ENCODE measurements around the gene BTG2.
"Not testable (repeated sequence)": the region's sequence is repeated elsewhere in the genome, so short reads cannot be mapped to it uniquely, and the experiment has no call there.

BTG2 gene, protein sequence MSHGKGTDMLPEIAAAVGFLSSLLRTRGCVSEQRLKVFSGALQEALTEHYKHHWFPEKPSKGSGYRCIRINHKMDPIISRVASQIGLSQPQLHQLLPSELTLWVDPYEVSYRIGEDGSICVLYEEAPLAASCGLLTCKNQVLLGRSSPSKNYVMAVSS

DNA sequence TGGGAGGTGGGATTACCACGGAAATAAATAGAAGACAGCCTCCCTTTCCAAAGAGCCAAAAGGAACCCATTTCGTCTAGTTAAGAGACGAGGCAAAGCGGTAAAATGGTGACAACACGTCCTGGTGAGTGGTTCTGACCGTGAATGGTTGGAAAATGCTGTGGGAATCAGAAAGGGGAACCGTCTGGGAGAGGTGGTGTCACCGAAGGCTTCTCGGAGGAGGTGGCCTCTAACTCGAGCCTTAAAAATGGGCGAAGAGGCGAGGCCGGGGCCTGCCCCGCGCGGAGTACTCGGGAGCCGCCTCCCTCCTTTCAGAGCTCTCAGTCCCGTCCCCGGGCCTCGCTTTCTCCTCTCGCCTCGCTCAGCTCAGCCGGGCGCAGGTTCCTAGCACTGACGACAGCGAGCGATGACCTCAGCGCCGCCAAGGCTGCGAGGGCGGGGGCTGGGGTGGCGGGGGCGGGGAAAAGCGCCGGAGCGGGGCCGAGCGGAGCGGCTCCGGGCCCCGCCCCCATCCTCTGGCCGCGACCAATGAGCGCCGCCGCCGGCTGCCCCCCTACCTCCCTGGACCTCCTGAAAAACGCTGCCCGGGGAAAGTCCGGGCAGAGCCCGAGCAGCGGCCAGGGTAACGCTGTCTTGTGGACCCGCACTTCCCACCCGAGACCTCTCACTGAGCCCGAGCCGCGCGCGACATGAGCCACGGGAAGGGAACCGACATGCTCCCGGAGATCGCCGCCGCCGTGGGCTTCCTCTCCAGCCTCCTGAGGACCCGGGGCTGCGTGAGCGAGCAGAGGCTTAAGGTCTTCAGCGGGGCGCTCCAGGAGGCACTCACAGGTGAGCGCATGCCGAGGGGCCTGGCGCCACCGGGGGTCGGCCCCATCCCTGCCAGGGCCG is at the start of gene BTG2:
Gene BTG2 (plus strand): TSS at position 601 of the 890 bp plus-strand sequence. CDS start 88 bp downstream, at position 689.
- peak; percentile 90 for DNase-seq

DNA sequence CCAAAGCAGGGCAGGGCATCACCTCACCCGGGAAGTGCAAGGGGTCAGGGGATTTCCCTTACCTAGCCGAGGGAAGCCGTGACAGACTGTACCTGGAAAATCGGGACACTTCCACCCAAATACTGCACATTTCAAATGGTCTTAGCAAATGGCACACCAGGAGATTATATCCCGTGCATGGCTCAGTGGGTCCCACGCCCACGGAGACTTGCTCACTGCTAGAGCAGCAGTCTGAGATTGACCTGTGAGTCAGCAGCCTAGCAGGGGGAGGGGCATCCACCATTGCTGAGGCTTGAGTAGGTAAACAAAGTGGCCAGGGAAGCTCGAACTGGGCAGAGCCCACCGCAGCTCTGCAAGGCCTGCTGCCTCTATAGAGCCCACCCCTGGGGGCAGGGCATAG is 48.7 kb upstream of the BTG2 start:
- not testable (repeated sequence) for DNase-seq

DNA sequence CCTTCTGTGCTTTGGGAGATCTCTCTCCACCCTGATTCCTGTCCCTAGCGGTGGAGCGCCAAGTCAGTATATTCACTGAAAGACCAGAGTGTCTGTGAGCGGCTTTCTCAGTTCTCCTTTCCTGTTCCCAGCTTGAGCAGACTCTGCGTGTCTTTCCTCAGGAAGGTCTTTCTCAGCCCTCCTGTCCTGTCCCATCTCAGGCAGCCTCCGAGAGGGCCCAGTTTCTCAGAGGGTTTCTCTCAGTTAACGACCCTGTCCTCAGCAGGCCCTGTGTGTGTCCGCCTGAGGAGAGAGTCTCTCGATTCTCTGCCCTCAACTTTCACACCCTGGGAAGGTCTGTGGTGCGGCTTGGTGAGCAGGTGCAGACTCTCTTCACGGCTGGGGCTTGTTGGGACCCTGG is 41.8 kb upstream of the BTG2 start:
- no peak for DNase-seq

DNA sequence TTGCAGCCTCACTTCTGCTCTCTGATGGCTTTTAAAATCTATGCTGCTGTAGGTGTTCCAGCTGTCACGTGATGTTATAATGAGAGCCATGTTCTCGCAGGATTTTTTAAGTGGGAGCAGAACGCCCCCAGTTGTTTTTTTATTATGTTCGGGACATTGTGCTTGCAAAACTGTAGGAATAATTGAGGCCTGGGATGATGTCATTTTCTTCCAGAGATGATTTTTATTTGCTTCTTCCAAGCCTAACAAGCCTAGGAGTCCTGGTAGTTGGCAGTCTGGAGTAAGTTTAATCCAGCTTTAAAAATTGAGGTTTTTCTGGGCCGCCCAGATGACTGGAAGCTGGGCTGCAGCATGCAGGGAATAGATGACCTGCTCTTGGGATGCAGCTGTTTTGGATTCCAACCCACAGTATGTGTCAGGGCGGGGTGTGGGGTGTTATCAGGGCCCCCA is 41.2 kb upstream of the BTG2 start:
- DNase-seq = no peak

DNA sequence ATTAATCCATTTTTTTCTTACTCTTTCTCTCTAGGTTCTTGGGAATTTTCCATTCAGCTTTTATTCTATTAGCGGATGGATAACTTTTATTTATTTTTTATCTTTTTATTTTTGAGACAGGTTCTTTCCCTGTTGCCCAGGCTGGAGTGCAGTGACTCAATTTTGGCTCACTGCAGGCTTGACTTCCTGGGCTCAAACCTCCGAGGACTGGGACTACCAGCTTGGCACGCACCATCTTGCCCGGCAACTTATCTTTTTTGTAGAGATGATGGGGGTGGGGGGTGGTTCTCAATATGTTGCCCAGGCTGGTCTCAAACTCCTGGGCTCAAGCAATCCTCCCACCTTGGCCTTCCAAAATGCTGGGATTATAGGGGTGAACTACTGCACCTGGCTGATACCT is 39.8 kb upstream of the BTG2 start:
- no peak for DNase-seq

DNA sequence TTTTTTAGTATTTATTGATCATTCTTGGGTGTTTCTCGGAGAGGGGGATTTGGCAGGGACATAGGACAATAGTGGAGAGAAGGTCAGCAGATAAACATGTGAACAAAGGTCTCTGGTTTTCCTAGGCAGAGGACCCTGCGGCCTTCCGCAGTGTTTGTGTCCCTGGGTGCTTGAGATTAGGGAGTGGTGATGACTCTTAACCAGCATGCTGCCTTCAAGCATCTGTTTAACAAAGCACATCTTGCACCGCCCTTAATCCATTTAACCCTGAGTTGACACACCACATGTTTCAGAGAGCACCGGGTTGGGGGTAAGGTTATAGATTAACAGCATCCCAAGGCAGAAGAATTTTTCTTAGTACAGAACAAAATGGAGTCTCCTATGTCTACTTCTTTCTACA is 39.2 kb upstream of the BTG2 start:
- not testable (repeated sequence) for DNase-seq

DNA sequence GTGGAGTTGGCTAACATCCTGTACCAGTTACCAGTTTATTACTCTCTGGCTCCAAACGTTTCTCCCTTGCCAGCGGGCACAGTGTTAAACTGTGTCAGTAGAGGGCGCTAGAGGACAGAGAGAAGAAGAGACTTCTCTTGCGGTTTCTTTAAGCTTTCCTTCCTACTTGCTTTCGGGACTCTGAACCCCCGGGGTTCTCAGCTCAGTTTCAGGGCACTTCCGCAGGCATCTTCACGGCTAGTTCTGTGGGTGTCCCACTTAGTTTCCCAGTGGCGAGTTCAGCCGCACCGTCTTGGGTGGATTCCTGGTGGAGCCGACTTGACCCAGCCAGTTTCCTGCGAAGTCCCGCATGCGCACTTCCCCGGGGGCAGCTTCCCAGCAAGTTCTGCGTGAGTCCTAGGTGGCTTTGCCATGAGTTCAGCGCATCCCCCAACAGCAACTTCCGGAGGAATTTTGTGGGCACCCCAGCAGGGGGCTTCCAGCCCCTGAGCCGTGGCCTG is 37.9 kb upstream of the BTG2 start:
- DNase-seq = peak; percentile 85

DNA sequence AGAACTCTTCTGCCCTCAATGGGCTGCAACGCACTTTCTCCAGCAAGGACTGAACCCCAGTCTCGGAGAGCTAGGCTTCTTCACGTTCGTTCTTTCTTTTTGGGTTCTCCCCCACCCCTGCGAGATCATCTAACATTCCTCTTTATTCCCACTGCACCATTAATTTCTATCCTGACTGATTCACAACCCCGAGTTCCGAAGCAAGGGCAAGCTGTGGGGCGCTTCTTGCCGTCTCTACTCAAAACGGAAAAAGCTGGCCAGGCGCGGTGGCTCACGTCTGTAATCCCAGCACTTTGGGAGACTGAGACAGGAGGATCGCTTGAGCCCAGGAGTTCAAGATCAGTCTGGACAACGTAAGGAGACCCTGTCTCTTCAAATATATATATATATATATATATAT is 37.4 kb upstream of the BTG2 start:
- DNase-seq = no peak

DNA sequence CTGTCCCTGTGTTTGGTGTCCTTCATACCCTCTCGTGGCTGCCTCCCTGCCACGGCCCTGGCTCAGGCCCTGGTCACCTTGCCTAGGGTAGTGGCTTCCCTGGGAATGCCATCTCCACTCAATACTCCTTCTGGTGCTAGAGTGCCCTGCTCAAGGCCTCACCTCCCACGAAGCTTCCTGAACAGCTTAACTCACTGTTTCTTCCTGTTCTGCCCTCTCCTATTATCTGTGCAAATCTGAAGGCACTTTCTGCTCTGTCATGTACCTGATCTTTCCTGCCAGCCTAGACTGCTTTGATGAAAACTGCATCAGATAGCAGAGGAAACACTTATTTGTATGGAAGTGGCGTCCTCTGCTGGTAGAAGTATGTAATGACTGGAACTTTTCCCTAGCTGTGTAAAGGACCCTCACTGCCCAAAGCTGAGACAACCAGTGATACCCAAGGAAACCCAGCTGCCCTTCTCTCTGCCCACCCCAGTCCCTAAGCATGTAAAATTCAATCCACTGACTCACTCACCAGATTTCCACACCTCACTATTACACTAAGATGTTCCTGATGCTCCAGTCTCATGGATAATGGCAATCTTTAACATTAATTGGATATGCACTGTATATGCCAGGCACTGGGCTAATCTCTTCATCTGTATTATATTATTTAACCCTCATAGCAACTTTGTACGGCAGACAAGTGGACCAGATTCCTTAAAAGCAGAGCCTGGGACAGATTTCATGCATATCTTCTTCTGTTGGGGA is 36.2 kb upstream of the BTG2 start:
- DNase-seq = peak; percentile 57

DNA sequence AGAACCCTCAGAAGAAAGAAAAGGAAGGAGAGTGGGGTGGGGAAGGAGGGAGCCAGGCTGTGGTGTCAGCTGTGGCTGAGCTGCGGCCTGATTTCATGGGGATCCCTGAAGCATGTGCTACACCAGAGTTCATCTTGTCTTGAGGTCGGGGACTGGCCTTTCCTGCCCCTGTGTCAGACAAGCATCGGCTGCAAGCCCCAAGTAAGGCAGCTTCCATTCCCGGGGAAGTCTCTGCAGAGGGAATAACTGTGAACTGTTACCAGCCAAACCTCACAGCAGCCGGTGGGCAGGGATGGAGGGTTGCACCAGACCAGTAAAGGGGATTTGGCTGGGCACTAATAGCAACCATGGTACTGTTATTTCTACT is 35.7 kb upstream of the BTG2 start:
- DNase-seq = no peak

DNA sequence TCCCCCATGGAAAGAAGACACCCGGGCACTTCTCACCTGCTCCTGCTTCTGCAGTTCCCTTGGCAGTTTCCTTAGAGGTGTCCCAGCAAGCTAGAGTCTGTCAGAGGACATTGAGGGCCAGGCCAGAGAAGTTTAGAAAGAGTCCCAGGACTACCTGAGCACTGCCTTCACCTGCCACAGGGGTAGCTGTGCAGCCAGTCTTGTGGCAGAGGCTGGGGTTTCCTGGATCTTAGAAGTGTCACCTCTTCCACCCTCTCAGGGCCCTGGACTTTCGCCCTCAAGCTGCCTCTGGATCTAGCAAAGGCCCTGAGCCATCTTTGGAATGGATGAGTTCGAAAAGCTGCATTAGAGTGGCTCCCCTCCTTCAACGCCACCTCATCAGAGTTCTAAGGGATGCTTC is 34.9 kb upstream of the BTG2 start:
- no peak for DNase-seq

DNA sequence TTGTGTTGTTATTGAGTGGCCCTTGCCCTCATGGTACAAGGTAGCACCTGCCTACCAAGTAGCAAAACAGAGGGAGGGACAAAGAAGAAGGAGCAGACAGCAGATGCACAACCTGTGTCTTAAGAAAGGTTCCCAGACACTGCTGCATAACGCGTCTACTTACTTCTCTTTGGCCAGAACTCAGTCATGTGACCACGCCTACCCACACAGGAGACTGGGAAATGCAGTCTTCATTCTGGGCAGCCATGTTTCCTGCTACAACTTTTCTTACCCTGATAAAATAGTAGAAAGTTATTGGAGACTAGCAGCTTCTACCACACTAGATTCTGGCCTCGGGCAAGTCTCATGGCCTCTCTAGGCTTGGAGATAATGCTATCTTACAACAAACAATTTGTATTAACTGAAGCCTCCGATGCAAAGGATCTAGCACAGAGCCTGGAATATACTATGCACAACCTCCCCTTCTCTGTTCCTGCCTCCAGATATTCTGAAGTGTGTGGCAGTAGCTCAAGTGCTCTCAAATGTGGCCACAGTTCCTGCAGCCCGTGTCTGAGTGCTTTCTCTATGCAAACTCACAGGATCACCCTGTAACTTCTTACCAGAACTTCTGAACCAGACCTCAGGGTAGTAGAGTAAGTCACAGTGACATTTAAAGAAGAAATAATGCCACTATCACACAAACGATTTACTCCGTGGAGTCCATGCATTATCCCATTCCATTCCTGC is 34.1 kb upstream of the BTG2 start:
- DNase-seq = no peak

DNA sequence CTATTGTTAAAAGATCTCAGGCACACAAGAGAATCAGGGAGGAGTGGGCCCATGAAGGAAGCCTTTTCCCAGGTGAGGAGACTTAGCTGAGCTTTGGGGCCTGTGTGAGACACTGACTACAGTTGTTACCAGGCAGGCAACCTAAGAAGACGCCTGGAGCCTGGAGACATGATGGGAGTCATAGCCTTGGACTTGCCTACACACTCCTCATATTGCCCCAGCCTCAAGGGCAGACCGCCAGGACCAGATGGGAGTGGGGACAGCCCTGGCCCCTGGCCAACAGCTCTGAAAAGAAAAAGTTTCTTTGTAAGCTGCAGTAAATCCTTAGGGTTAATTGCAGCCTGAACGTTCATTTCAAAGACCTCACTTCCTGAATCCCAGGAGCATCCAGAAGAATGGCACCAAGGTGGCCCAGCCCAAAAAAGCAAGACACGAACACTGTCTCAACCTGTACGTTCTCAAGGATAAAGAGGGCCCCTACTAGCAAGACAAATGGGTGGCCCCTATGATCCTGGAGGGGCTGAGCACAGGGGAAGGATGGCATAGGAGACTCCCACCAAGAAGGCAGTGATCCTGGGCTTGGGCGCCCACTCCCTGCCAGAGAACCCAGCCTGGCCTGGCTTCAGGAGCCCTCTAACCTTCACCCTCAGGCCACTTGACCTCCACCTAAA is 33.2 kb upstream of the BTG2 start:
- no peak for DNase-seq

DNA sequence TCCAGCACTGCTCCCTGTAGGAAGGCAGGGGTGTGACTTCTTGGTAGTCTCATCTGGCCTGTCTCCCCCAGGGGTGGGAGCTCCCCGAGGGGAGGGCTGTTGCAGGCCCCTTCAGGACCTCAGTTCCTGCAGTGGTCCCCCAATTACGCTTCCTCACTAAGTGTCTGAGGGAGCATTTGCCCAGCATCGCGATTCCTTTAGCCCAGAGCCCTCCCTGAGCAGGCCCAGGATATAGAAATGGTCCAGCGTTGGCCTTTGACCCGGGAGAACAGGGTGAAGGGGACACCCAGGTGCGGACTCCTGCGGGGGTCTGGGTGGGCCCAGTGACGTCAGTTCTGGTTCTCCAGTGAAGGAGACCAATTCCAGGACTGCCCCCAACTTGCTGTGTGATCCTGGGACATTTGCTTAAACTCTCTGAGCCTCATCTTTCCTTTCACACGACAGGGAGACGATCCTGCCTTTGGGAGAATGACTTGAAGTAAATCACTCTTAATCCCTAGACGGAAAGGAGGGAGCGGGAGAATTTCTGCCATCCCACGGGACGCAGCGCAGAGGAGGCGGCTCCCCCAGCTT is 32.6 kb upstream of the BTG2 start:
- DNase-seq = no peak

DNA sequence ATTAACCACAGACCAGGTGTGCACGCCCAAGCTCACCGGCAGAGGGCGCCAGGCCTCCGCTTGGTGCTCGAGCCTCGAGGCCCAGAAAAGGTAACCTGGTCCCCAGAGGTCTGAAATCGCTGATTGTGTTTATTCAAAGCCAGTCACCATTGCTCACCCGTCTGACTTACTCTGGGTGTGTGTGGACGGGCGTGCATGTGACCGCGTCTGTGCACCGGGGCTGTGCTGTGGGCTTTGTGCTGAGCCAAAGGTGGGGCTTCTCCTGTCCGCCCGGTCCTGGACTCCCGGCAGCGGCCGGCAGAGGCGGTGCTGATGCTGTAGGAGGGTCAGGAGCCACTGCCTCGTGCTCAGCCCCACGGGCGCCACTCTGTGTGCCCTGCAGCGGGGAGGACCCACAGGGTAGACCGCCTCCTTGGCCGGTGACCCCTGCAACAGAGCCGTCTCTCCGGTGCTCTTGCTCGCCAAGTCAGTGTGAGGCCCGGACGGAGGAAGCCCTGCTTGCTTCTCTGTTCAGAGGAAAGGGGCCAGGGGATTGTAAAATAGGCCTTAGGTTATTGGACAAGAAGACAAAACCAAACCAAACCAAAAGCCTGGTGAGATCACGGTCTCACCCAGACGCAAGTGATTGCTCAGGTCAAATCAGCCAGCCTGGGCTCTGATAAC is 32.0 kb upstream of the BTG2 start:
- DNase-seq = peak; percentile 71

DNA sequence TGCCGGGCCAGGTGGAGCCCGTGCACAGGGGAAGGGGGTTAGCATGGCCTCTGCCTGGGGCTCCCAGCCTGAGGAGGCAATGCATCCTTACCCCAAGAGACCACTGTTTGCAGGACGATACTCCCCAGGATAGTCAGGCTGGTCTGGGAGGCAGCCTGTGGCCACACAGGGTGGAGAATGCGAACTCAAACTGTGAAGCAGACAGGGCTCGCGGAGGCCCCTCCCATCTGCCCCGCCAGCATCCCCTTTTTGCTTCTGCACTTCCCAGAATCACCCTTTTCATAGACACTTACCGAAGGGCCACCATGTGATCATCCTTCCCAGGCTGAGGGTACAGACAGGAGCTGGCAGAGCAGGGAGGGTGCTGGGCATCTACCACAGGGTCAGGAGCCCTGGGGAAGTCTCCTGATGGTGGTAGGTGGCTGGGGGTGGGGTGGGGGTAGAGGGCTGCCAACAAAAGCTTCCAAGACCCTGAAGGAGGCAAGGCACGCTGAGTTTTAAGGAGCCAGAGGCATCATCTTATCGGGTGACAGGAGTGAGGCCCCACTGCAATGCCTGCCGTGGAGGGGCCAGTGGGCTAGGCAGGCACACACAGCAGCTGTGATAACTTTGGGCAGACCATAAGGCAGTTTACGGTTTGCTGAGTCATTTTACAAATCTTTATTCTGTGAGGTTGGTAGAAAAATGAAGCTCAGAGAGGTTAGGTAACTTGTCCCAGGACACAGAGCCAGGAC is 31.3 kb upstream of the BTG2 start:
- DNase-seq = no peak

DNA sequence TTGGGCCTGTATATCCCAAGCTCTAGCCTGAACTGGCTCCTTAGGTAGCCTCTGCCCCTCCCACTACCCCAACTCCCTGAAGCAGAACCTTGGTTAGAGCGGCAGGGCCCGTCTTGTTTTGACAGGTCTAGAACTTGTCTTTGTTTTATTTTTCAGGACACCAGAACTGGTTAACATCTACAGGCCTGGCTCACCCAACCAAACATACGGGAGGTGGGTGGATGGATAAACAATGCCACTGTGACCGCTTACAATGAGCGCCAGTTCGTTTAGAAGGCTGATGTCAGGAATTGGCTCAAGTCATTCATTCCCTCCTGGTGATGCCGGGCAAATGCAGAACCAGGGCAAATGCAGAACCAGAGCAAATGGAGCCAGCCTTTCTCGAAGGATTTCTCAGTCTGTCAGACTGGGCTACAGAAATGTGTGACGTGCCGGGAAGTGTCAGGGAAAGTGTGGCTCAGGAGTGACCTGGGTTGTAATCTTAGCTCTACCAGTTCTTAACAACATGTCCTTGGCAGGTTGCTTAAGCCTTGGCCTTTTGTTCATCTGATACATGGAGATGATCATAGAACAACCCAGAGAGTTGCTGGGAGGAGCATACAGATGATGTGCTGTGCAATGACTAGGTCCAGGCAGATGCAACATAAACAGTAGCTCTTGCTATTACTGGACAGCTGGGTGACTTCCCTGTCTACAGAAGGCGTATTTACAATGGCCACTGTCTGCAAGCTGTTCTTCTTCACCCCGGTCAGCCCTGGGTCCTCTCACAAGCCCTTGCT is 30.5 kb upstream of the BTG2 start:
- DNase-seq = no peak

DNA sequence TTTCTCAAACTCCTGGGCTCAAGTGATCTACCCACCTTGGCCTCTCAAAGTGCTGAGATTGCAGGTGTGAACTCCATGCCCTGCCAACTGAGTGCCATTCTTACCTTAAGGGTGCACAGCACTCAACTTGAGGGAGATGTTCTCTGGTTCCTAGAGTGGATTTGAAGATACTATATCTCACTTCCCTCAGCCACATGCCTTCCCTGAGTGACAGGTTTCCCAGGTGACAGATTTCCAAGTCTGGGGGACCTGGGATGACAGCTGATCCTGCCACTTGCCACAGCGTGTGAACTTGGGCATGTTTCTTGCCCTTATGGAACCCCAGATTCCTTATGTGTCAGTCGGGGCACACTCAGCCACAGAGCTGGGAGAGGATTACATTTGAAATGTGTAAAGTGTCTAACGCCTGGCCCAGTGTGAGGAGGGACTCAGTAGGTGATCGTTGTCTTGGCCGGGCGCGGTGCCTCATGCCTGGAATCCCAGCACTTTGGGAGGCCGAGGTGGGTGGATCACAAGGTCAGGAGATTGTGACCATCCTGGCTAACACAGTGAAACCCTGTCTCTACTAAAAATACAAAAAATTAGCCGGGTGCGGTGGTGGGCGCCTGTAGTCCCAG is 29.6 kb upstream of the BTG2 start:
- DNase-seq = no peak

DNA sequence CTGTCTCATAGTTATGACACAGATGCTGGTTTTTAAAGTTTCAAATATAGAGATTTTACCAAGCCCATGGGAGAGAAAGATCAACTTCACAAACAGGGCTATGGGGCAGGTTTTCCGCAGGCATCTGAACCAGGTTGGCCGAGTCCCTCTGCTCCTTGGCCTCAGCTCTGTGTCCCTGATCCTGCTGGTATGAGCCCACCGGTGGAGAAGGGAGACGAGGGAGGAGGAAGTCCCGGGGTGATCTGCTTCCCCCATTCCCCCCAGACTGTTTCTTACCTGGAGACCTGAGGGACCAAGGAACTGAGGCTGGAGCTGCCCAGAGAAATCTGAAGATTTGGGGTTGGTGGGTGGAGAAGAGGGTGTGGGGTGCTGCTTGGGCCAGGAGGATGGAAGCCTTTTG is 28.9 kb upstream of the BTG2 start:
- no peak for DNase-seq

Measured in NCI-H1048 (cell line).